ENCODE measurements around the gene LHFPL6. TPM values are rescaled to one million over a fixed set of nuclear protein-coding genes. Genes with fewer than 3 reads are reported as not detected.

Gene LHFPL6
- total RNA-seq, 1 donor from 2014 or later: 31.7 TPM

DNA sequence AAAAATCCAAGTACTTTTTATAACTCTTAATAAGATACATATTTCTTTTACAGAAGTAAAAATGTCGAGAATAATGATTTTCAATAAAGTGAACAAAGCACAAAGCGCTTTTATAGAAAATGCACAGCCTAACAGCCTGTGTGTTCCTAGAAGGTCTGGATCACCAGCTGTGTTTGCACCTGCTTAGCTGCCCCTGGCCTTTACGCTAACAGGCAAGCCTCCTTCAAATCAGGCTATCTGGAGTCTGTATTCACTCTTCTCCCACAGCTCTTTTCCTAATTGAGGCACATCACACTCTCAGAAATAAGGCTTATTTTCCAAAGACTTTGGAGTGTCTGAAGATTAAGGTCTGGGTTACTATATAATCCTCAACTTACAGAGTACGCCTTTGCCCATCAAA is 183.1 kb downstream of the LHFPL6 start:
- Mint-ChIP-seq H3K4me3 (no peak overlapping the region), H3K36me3 (no peaks in the 10 kb centered on the region), H3K27ac (no peak overlapping the region), H3K27me3 (no peaks in the 10 kb centered on the region), H3K9me3 (peaks cover 3% of the 10 kb centered on the region), H3K4me1 (ENCODE audit: unreplicated experiment) (peaks cover 25% of the 10 kb centered on the region)
- TF ChIP-seq CTCF (conservative IDR thresholded peaks at IDR 0.05): no peak
- no peak for DNase-seq (ENCODE audit: extremely low spot score, unreplicated experiment)

DNA sequence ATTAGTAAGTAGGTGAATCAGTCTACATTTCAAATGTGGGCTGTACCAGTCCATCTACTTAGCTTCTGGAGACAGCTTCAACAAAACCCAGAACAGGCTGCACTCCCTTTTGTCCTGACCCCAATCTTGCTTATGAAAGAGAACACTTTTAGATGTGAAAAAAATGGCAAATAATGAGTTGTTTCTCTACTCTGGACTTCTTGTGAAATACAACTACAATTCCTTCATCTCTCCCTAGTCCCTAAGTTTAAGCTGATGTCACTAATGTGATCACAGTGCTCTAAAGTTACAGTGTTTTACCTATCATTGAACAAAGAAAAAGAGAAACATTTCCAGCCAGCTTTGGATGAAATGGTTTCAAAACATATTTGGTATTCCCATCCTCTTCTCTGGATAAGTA is 183.9 kb downstream of the LHFPL6 start:
- Mint-ChIP-seq H3K4me3 (no peak overlapping the region), H3K4me1 (ENCODE audit: unreplicated experiment) (peaks cover 20% of the 10 kb centered on the region), H3K9me3 (peaks cover 3% of the 10 kb centered on the region), H3K27me3 (no peaks in the 10 kb centered on the region), H3K36me3 (no peaks in the 10 kb centered on the region), H3K27ac (peak overlapping the region; percentile 26)
- DNase-seq (ENCODE audit: extremely low spot score, unreplicated experiment): no peak
- TF ChIP-seq CTCF (conservative IDR thresholded peaks at IDR 0.05): no peak

DNA sequence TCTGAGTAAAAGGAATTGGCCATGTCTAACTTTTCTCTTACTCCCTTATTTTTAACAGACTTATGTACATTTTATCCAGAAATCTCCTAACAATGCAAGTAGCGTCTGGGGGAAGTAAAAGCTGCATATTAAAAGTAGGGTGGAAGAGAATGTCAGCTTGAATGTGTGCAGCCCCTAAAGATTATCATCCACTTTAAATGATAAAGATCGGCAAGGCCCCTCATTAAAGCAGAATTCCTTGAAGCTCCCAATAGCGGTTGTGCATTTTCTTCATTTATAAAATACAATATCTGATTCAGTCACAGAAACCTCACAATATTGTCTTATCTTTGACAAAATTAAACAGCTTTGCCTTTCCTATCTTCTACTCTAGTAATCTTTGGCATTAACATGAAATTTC is 184.6 kb downstream of the LHFPL6 start:
- Mint-ChIP-seq H3K27me3 (no peaks in the 10 kb centered on the region), H3K4me1 (ENCODE audit: unreplicated experiment) (peaks cover 20% of the 10 kb centered on the region), H3K9me3 (peaks cover 3% of the 10 kb centered on the region), H3K4me3 (no peak overlapping the region), H3K36me3 (no peaks in the 10 kb centered on the region), H3K27ac (no peak overlapping the region)
- no peak for TF ChIP-seq CTCF (conservative IDR thresholded peaks at IDR 0.05)
- no peak for DNase-seq (ENCODE audit: extremely low spot score, unreplicated experiment)

GRCh38 chr13:39417643-39418042 is 185.3 kb downstream of the LHFPL6 start:
- Mint-ChIP-seq H3K9me3 (peaks cover 3% of the 10 kb centered on the region), H3K27me3 (no peaks in the 10 kb centered on the region), H3K4me1 (ENCODE audit: unreplicated experiment) (peaks cover 20% of the 10 kb centered on the region), H3K27ac (peak overlapping the region; percentile 53), H3K36me3 (no peaks in the 10 kb centered on the region), H3K4me3 (peak overlapping the region; percentile 58)
- no peak for TF ChIP-seq CTCF (conservative IDR thresholded peaks at IDR 0.05)
- DNase-seq (ENCODE audit: extremely low spot score, unreplicated experiment): no peak

DNA sequence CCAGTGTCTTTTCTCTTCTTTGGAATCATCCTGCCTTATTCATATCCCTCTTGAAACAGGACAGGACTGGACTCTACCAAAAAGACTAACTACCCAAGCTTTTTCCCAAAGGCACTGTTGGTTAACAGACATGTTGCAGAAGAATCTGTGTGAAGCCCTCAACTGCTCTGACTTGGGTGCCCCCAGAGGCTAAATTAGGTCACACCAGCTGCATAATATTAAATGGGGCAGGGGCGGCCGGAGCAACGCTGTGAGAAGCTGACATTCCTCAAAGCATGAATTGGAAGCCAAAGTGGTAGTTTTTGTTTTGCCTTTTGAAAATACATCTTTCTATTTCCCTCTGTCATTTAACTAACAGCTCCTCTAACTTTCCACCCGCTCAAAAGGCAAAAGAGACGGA is 185.9 kb downstream of the LHFPL6 start:
- Mint-ChIP-seq H3K4me3 (peak overlapping the region; percentile 58), H3K4me1 (ENCODE audit: unreplicated experiment) (peaks cover 20% of the 10 kb centered on the region), H3K27me3 (no peaks in the 10 kb centered on the region), H3K9me3 (peaks cover 3% of the 10 kb centered on the region), H3K36me3 (no peaks in the 10 kb centered on the region), H3K27ac (peak overlapping the region; percentile 53)
- DNase-seq (ENCODE audit: extremely low spot score, unreplicated experiment): no peak
- peak; percentile 70 for TF ChIP-seq CTCF (conservative IDR thresholded peaks at IDR 0.05)

All from type B pancreatic cell (in vitro differentiated cells).